Measurements from ENCODE around the gene TTLL12.

TTLL12 gene

DNA sequence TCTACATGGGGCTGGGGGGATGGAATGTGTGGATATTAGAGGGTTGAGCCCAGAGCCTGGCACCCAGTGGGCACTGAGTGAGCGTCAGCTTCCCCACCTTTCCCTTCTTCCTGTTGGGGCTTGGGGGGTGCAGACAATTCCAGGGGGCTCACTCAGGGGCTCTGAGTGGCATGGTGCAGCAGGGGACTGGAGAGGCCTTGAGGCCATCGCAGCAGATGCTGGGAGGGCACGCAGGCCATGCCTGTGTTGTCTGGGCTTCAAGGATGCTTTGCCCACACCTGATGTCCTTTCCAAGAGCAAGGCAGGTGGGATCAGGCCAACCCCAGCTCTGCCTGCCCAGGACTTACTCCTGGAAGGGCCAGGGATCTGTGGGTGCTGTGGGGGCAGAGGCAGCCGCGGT is 11.2 kb upstream of the TTLL12 start:
- no peak for DNase-seq

DNA sequence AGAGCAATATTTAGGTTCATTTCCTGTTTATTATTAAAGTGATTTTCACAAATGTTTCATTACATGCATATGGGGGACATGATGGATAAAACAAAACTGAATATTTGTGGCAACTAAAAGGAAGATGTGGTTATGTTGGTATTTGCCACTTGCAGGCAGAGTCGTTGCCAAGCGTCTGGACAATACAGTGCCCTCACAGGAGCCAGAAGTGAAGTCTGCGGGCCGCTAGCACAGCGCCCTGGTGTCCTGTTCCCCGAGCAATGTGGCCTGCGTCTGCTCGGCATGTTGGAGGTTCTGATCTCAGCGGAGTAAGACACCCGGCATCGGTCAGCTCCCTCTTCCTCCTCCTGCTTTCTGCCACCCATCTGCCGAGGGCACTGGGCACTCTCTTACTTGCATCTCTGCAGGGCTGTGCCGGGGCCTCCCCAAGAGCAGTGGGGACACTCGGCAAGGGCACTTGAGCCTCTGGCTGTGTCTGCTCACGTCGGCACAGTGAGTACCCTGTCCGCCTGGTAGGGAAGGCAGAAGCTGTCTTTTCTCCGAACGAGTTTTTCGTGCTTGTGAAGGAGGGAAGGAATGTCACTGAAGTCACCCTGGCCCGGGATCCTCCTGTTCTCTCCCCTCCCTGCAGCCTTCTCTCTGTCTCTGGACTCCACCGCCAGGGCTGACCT is 10.5 kb upstream of the TTLL12 start:
- DNase-seq: peak in 1 of 2 experiments; percentile 29

DNA sequence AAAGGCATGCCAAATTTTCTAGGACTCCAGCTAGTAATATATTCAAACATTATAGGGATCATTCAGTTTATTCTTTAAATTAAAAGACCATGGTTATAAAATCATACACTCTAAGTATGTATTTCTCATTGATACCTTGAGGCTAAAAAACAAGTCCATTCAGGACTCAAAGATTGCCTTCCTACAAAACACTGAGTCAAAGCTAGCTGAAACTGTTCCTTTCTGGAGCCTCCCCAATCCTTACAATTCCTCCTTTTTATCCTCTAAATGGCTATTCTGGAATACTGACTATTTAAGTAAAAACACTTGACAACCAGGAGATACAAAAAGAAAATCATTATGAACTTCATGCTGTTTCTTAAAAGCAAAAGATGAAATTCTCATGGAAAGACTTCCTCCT is 4.9 kb upstream of the TTLL12 start:
- DNase-seq: no peak

DNA sequence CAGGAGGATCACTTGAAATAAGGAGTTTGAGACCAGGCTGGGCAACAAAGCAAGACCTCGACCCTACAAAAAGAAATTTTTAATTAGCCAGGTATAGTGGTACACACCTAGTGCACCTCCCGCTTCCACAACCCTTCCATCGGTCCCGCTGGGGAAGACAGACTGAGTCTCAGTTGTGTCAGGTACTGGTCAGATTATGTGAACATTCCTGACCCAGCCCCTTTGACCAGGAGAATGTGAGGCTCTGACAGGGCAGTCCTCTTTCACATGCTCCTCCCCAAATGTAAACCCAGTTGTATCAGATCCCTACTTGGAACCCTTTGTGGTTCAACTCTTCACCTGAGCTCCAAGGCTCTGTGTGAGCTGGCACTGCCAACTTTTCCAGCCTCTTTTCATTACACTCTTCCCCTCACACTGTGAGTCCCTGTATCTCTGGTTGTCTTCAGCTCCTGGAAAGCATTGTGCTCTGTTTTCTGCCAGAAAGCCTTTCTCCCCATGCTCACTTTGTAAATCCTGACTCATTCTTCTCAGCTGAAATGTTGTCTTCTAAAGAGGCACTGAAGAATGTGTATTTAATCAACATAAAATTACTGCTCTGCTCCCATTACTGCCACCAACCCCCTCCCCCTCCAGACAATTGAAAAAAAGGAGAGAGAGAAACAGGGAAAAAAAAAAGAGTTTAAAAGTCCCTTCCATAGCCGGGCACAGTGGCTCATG is 2.1 kb upstream of the TTLL12 start:
- DNase-seq: no peak

DNA sequence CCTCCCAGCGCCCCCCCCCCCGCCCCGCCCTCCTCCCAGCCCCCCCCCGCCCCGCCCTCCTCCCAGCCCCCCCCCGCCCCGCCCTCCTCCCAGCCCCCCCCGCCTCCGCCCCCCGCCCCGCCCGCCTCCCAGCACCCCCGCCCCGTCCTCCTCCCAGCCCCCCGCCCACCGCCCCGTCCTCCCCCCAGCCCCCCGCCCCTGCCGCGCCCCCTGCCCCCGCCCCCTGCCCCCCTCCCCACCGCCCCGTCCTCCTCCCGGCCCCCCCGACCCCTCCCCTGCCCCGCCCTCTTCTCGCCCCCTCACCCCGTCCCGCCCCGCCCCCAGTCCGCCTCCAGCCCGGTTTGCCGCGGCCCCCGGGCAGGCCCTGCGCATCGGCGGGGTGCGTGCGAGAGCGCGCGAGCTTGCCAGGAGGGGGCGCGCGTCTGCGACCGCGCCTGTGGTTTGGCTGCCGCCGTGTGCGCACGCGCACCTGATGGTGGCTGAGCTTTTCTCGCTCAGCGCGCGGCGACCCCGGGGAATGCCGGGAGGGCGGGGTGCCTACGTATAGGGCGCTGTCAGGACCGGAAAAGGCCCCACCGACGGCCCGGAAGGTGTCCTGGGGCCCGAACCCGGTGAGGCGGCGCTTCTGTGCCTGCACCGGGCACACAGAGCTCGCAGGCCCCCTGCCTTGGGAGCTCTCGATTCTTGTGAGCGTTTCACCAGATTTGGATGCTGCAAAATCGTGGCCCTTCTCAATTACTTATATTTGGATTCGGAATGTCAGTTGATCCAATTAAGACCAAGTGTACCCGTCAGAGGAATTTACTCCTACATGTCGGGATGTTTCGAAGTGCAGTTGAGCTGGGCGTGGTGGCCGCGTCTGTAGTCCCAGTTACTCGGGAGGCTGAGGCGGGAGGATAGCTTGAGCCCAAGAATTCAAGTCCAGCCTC is 501 bp upstream of the TTLL12 start:
- peak; percentile 93 to 96 for DNase-seq

DNA sequence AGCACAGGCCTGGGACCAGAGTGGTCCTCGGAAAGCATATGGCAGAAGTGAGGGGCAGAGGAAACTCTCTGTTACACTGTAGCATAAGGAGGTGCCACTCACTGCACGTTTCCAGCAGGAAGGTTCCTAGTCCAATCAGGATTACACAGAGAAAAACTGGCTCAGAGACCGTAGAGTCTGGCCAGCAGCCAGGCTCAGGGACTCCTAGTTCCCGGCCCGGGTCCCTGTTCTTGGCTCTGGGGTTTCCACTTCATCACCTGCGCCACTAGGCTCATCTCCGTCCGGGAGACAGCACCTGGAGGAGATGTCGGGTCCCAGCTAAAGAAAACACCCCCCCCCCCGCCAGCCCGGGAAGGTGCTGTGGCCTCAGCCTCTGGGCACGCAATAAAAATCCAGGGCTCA is 1.1 kb downstream of the TTLL12 start:
- DNase-seq: peak in 1 of 2 experiments; percentile 41

DNA sequence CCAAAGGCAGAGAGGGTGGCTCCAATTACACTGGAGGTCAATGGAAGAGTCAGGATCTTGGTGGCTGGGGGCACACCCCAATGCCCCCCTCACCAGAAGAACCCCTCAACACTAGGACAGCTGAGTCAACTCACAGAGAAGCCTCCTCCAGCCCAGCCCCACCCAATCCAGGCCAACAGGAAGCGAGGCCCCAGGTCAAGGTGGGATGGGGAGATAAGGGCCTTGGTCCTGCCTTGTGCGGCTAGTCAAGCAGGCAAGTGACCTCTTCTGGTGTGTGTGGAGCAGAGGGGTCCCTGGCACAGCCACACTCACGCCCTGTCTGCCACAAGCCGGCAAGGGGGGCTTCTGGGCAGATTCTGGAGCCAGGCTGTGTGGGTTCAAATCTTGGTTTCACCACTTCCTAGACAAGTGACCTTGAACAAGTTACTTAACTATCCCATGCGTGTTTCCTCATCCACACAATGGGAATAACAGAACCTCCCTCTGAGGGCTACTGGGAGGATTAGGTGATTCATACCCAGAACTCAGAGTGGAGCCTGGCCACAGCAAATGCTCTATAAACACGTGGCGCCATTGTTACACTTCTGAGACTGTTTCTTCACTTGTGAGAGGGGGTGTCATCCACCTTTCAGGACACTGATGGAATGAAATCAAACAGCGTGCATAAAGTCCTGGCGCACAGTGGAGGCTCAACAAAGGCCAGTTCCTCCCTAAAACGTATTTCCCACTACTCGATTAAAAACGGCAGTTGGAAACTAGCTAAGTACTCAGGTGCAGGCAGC is 3.2 kb downstream of the TTLL12 start:
- DNase-seq: no peak

DNA sequence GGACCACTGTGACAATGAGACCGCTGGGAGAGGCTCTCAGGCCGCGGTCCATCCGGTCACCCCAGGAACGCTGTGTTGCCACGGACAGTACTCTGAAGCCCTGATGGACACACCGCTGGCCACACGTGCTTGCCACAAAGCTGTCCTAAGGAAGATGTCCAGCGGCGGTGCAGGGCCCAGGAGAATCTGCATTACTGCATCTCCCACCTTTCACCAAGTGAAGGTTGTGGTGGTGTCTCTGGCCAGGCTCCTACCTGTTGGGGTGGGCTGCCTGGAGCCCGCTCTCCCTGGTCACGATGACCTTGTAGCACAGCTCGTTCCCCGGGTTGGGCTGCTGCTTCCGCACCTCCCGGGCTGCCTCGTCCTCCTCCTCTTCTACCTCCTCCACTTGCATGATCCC is 4.2 kb downstream of the TTLL12 start:
- DNase-seq: no peak

DNA sequence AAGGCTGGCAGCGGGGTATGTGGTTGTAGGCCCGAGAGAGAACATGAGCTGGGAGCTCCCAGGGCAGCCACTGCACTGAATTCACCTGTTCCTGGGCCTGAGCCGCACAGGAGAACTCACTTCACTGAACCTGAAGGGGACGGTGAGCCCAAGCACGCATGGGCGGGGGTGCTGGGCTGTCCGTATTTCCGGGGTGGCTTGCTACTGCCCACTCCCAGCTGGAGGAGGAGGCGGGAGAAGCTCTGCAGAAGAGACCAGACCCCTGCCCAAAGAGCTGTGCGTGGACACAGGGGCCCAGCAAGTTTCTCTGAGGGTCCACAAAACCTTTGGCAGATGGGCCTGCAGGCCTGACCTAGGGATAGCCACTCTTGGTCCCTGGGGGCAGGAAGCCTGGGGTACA is 4.8 kb downstream of the TTLL12 start:
- DNase-seq: no peak

DNA sequence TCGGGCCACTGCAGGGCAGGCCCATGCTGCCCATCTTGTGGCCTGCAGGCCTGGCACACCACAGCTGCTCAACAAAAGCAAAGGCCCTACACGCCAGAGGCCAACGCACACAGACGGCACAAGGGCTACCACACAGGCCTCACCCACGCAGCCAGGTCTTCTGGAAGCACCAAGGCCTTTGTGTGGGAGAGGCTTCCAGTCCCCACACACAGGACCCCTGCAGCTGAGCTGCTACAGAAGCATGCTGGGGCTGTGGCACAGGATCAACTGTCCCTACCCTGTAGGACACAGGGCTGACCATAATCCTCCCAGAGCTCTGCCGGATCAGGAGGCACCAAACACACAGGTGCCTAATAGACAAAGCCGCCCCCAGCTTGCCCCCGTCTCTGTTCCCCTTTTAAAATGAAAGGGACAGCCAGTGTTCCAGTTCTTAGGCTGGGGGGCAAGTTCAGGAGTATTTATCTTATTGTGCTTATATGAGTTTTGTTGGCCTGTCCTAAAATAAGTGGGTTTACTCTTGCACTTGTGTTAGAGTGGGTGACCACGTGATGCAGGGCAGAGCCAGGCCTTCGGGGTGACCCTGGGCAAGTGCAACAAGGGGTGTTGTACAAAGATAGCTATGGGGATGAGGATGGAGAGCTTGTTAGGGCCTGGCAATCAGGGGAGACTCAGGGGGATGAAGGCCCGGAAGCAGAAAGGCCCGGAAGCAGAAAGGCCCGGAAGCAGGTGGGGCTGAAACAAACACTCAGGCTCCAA is 5.4 kb downstream of the TTLL12 start:
- no peak for DNase-seq

DNA sequence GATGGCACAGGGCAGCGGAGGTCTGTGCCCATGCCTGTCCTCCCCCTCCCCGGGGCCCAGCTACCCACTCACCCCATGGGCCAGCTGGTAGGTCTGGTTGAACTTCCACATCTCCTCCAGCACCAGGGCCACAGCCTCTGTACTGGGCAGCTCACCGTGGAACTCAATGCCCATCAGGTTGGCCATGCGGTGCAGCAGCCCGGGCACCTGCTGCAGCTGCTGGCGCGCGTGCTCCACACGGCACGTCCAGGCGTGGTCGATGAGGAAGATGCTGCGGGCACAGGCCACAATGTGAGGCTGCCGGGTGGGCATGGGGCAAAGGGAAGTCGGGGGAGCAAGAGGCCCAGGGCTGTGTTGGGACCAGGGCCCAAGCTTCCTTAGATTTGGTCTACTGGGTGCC is 6.3 kb downstream of the TTLL12 start:
- DNase-seq: no peak

DNA sequence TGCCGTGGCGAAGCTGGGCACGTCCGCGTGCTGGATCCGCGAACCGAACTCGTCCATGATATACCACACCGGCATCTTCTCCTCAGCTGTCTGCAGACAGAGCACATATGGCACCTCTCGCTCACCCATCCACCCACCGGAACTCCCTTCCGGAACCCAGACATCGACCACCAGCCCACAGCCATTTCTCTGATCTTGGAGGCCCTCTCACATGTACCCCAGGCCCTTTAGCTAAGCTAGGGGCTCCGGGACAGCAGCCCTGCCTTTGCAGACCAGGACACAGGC is 7.1 kb downstream of the TTLL12 start:
- no peak for DNase-seq

DNA sequence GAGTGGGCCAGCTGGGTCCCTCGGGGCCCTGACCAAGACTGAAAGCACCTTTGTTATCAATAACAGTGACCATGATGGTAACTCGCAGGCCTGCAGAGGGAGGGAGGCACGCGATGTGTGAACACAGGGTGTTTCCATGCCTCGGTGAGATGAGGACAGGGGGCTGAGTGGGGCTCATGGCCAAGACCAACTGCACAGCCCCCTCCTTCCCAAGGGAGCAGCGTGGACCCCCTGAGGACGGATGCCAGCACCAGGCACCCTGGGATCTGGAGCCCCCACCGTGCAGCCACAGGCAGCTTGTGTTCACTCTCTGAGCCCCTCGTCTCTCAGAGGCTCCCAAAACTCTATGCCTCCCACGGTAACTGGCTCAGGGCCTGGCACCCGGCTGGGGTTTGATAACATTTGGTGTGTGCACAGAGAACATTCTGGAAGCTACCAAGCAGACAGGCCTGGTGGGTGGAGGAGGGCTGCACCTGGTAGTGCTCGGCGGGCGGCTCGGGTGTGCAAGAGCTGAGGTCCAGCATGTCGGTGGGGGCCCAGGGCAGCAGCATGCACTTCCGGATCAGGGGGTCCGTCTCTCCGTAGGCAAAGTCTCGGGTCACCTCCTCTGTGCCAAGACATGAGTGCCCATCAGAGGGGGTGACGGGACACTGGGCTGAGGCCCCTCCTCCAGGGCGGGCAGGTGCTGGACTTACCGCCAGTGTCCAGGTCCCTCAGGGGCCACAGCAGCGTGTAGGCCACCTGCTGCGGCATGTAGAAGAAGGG is 7.6 kb downstream of the TTLL12 start:
- no peak for DNase-seq

DNA sequence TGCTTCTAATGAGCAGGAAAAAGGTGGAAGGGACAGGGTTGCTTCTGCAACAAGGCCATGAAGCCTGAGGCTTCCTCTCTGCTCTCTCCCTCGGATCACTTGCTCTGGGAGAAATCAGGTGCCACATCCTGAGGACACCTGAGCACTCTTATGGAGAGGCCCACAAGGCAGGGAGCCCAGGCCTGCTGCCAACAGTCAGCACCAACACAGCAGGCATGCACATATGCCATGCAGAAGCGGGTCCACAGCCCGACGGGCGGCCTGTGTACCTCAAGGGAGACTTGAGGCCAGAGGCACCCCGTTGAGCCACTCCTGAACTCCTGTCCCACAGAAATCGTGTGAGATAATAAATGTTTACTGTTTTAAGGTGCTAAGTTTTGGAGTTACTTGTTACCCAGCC is 9.5 kb downstream of the TTLL12 start:
- DNase-seq: no peak

DNA sequence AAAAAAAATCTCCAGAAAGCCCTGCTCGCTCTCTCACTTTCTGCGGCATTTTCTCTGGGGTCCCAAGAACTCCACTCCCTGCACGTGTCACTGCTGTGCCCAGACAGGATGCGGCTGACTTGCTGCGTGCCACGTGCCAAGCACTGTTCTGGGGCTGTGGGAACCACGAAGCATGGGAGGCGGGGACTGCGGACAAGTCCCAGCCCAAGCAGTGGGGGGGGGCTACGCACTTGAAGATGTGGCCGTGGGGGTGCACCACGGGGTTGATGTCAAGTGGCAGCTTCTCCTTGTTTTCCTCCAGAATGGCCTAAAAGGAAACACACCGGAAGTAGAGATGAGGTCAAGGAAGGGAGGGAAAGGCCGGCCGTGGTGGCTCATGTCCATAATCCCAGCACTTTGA is 10.8 kb downstream of the TTLL12 start:
- DNase-seq: no peak

DNA sequence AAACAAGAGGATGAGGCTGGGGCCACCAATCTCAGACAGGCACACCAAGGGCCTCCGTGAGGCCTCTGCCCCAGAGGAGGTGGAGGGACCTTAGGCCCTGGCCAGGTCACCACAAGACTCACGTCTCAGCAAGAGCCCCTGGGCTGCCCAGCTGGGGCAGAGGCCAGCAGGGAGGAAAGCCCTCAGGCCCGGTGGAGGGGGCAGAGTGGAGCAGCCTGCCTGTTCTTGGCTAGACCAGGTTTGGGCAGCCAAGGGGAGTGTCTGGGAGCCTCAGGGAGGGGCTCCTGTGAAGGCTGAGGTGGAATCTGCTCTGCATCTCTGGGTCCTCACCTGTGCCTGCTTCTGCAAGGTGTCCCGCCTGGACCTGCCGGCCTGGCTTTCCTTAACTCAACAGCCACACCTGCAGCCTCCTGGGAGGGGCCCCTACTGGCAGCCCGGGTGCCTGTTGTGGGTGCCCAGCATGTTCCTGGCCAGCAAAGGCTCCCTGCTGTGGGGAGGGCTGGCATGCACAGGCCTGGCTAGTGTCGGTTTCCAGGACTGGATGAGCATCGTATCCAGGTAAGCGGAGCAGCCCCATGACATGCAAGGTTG is 11.9 kb downstream of the TTLL12 start:
- no peak for DNase-seq

DNA sequence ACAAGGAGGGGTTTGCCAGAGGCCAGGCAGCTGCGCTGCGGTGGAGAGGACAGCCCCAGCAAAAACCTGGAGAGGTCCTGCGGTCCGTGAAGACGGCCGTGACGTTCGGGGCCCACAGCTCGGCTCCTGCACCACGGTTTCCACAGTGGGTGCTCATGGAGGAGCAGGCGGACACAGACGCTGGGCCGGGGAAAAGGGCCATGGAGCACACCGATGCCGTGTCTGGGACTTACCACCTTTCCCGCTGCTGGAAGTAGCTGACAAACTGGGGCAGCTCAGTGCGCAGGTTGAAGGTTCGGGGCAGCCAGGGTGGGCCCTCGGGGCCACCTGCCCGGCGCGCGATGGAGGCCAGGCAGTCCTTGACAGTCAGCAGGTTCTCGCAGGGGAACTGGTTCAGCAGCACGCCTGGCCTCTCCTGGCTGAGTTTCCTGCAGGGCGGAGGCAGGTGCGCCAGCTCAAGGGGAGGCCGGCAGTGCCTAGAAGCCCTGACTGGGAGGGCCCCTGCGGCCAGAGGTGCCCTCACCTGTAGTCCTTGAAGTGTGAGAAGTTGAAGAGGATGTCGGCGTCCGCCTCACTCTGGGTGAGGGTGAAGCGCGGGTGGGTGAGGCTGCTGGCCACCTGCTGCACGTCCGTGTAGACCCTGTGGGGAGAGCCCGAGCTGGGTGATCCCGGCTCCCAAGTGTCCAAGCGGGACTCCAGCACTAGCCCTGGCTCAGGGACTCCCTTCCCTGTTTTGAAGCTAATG is 12.8 kb downstream of the TTLL12 start:
- DNase-seq: no peak

DNA sequence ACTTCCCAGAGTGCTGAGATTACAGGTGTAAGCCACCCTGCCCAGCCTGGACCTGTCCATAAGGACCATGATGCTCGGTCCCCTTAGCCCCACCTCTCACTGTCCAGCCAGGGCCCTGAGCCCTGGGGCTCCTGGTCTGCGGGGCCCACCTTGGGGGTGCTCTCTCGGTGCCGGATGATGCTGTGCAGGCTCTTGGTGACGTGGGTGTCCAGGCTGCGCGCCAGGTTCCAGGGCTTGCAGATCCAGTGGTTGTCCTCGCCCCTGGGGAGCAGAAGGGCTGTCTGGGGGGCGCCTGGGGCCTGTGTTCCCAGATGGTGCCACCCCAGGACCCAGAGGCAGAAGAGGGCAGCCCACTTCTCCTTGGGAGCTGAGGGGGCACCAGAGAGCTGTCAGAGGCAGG is 13.4 kb downstream of the TTLL12 start:
- DNase-seq: no peak

DNA sequence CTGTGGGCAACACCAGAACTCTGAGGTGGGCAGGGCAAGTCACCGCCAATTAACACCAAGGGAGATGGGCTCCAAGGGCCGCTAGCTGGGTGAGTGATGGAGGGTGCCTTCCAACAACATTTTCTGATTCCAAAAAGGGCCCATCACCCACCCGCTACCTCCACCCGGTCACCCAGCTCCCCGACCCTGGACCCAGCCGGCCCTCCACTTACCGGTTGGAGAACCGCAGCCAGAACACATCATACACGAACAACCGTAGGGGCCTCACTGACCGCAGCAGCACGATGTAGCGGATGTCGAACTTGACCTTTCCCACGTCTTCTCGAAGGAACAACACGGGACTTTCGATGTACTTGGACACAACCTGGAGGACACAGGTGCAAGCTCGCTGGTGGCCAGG is 14.7 kb downstream of the TTLL12 start:
- no peak for DNase-seq

DNA sequence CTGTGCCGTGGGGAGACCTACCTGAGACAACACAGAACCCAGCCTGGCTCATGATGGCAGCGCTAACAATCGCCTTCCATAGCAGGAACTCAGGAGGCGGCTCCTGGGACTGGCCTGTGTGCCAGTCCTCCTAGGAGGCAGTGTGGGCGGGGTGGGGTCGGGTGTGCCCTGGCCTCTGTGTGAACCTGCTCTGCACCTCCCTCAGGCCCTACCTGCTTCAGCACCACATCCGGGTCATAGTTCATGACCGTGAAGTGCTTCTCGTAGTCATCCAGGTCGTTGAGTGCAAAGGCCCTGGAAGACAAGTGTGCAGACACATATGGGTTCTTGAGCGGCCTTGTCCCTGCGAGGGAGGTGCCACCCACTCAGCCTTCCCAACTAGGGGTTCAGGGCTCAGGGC is 15.3 kb downstream of the TTLL12 start:
- no peak for DNase-seq
